Endodermal cell (in vitro differentiated cells): ENCODE results near the gene OR2G3. TPM values are rescaled to one million over a fixed set of nuclear protein-coding genes. Genes with fewer than 3 reads are reported as not detected.
A peak's percentile ranks its signal among the peaks of the same experiment; 100 is the strongest.

ENCODE experiments used
- DNase-seq: peaks from one replicate; pipeline ENCODE4 v3.0.0-alpha.2; 2017
- H3K27ac ChIP-seq: 2 replicates; pipeline ENCODE4 v1.5.1; 2013; ENCODE audit warnings: mild to moderate bottlenecking, low read depth, low read length, moderate library complexity
- H3K27me3 ChIP-seq: 2 replicates; pipeline ENCODE4 v1.6.1; 2013; ENCODE audit warnings: mild to moderate bottlenecking, low read length, moderate library complexity; ENCODE audit not compliant: insufficient read depth, control insufficient read depth, poor library complexity, severe bottlenecking
- H3K36me3 ChIP-seq: 2 replicates; pipeline ENCODE4 v1.7.0; 2013; ENCODE audit warnings: mild to moderate bottlenecking, low read length, moderate library complexity; ENCODE audit not compliant: control insufficient read depth, insufficient read depth
- H3K4me1 ChIP-seq: one replicate; pipeline ENCODE4 v1.7.0; 2013; ENCODE audit warnings: low read length; ENCODE audit not compliant: control insufficient read depth, insufficient read depth
- H3K4me3 ChIP-seq: 2 replicates; pipeline ENCODE4 v1.5.1; 2013; ENCODE audit warnings: mild to moderate bottlenecking, low read length, moderate library complexity
- H3K9ac ChIP-seq: 2 replicates; pipeline ENCODE4 v1.6.1; 2013; ENCODE audit warnings: mild to moderate bottlenecking, low read length, moderate library complexity; ENCODE audit not compliant: poor library complexity, severe bottlenecking; ENCODE audit errors: extremely low read depth
- H3K9me3 ChIP-seq: 2 replicates; pipeline ENCODE4 v1.6.1; 2013; ENCODE audit warnings: mild to moderate bottlenecking, low read length, moderate library complexity; ENCODE audit not compliant: control insufficient read depth
- H3K27ac Mint-ChIP-seq: 2 replicates; pipeline ENCODE4 v1.8.0; 2020; ENCODE audit warnings: mixed read lengths
- H3K27me3 Mint-ChIP-seq: 2 replicates; pipeline ENCODE4 v1.8.0; 2021; ENCODE audit warnings: mild to moderate bottlenecking, mixed read lengths; ENCODE audit not compliant: insufficient read depth
- H3K36me3 Mint-ChIP-seq: 2 replicates; pipeline ENCODE4 v1.8.0; 2020; ENCODE audit warnings: low read depth, mixed read lengths
- H3K4me1 Mint-ChIP-seq: 2 replicates; pipeline ENCODE4 v1.8.0; 2020; ENCODE audit warnings: mixed read lengths
- H3K4me3 Mint-ChIP-seq: 2 replicates; pipeline ENCODE4 v1.8.0; 2020; ENCODE audit warnings: mild to moderate bottlenecking, moderate library complexity, mixed read lengths
- H3K9me3 Mint-ChIP-seq: 2 replicates; pipeline ENCODE4 v1.8.0; 2020; ENCODE audit warnings: mild to moderate bottlenecking, mixed read lengths
- CTCF ChIP-seq: fragments of 200-600 bp; sonication (generic); conservative IDR thresholded peaks from 2 replicates; pipeline ENCODE4 v1.5.0; 2021; ENCODE audit warnings: antibody characterized with exemption, mild to moderate bottlenecking
- WGBS, 2 experiments: methylation state at CpG; one replicate each; pipeline versions ENCODE4 v1.1.5 to v1.1.7; 2013; ENCODE audit warnings: missing lambda C conversion rate in 2 of 2, mixed read lengths in 1 of 2; ENCODE audit not compliant: insufficient coverage in 1 of 2, insufficient read length in 1 of 2; 5-methylcytosine and 5-hydroxymethylcytosine counted together
- total RNA-seq, 2 donors: library from RNA; stranded (reverse); fragmentation: NEBNext Ultra II Directional in 1 of 2; extraction: Animal tissue kit (Norgen Biotek cat#: 25700) in 1 of 2; gene quantifications; 2 replicates in 1 of 2; 3 replicates in 1 of 2; pipeline ENCODE4 v1.2.1, GENCODE V29; 2021

Gene OR2G3
- total RNA-seq, 2 donors from 2014 or later, result not detected

- Histone ChIP-seq H3K27me3 (peaks cover 7% of the 10 kb centered on the region), H3K9ac (no peak overlapping the region), H3K9me3 (no peaks in the 10 kb centered on the region), H3K36me3 (no peaks in the 10 kb centered on the region), H3K4me1 (no peaks in the 10 kb centered on the region), H3K4me3 (no peak overlapping the region), H3K27ac (no peak overlapping the region)
- 86 to 90% methylated on average over 2 to 4 of the region's 4 CpGs for WGBS, 2 experiments
- Mint-ChIP-seq H3K27me3 (peaks cover 30% of the 10 kb centered on the region), H3K36me3 (no peaks in the 10 kb centered on the region), H3K27ac (no peak overlapping the region), H3K4me1 (peaks cover 1% of the 10 kb centered on the region), H3K4me3 (no peak overlapping the region), H3K9me3 (no peaks in the 10 kb centered on the region)
- DNase-seq, result no peak
- no peak for TF ChIP-seq CTCF
These were observed 32.6 kb downstream of the OR2G3 start for GRCh38 chr1:247638011-247638410.

- no peaks in the 10 kb centered on the region for H3K36me3 ChIP-seq
- H3K27ac ChIP-seq, result no peak overlapping the region
- H3K27ac Mint-ChIP-seq, result no peak overlapping the region
- no peak overlapping the region for H3K4me3 ChIP-seq
- DNase-seq, result no peak
- peak overlapping the region; percentile 49 for H3K4me3 Mint-ChIP-seq
- H3K4me1 ChIP-seq, result no peaks in the 10 kb centered on the region
- no peak overlapping the region for H3K9ac ChIP-seq
- TF ChIP-seq CTCF, result no peak
- H3K27me3 ChIP-seq, result peaks cover 7% of the 10 kb centered on the region
- H3K9me3 Mint-ChIP-seq, result no peaks in the 10 kb centered on the region
- peaks cover 1% of the 10 kb centered on the region for H3K4me1 Mint-ChIP-seq
- 79 to 96% methylated on average over 3 to 6 of the region's 6 CpGs for WGBS, 2 experiments
- H3K9me3 ChIP-seq, result no peaks in the 10 kb centered on the region
- H3K27me3 Mint-ChIP-seq, result peaks cover 30% of the 10 kb centered on the region
- no peaks in the 10 kb centered on the region for H3K36me3 Mint-ChIP-seq
These were observed 33.4 kb downstream of the OR2G3 start for GRCh38 chr1:247638781-247639180.

GRCh38 chr1:247639381-247639981 lies 34.1 kb downstream of the OR2G3 start:
- Mint-ChIP-seq H3K27me3 (peaks cover 27% of the 10 kb centered on the region), H3K4me1 (peaks cover 1% of the 10 kb centered on the region), H3K27ac (no peak overlapping the region), H3K9me3 (no peaks in the 10 kb centered on the region), H3K4me3 (peak overlapping the region; percentile 49), H3K36me3 (no peaks in the 10 kb centered on the region)
- H3K27me3 ChIP-seq, result peaks cover 7% of the 10 kb centered on the region
- peak; percentile 89 for DNase-seq
- TF ChIP-seq CTCF, result peak; percentile 13
- H3K36me3 ChIP-seq, result no peaks in the 10 kb centered on the region
- peak overlapping the region; percentile 72 for H3K4me3 ChIP-seq
- H3K4me1 ChIP-seq, result no peaks in the 10 kb centered on the region
- H3K9ac ChIP-seq, result no peak overlapping the region
- no peaks in the 10 kb centered on the region for H3K9me3 ChIP-seq
- H3K27ac ChIP-seq, result no peak overlapping the region
- WGBS, 2 experiments, result 43 to 74% methylated on average over 18 to 55 of the region's 55 CpGs
